Loucy (cell line): ENCODE measurements around the gene PCBD2.

Source experiments
- H2AFZ ChIP-seq: fragments of 200-600 bp; sonication (generic); 2 replicates; pipeline ENCODE4 v1.6.0; 2016; ENCODE audit warnings: antibody characterized with exemption, mild to moderate bottlenecking, low read length, moderate library complexity
- H3F3A ChIP-seq: fragments of 200-600 bp; 2 replicates; pipeline ENCODE4 v1.6.0; 2016; ENCODE audit warnings: antibody characterized with exemption, low read depth, mild to moderate bottlenecking
- H3K27me3 ChIP-seq: fragments of 200-600 bp; sonication (generic); 2 replicates; pipeline ENCODE4 v1.6.1; 2014; ENCODE audit warnings: low read length, mild to moderate bottlenecking; ENCODE audit not compliant: insufficient read depth, poor library complexity, severe bottlenecking
- H3K36me3 ChIP-seq: fragments of 200-600 bp; sonication (generic); 2 replicates; pipeline ENCODE4 v1.6.1; 2016; ENCODE audit warnings: low read length; ENCODE audit not compliant: insufficient read depth
- H3K4me1 ChIP-seq: fragments of 200-600 bp; sonication (generic); 2 replicates; pipeline ENCODE4 v1.5.1; 2014; ENCODE audit warnings: low read length, mild to moderate bottlenecking; ENCODE audit not compliant: insufficient read depth, poor library complexity, severe bottlenecking
- H3K4me2 ChIP-seq: fragments of 200-600 bp; sonication (generic); 2 replicates; pipeline ENCODE4 v1.6.0; 2014; ENCODE audit warnings: antibody characterized with exemption, low read length, low read depth, mild to moderate bottlenecking; ENCODE audit not compliant: poor library complexity, severe bottlenecking
- H3K4me3 ChIP-seq: fragments of 200-600 bp; sonication (generic); 2 replicates; pipeline ENCODE4 v1.5.1; 2014; ENCODE audit warnings: low read length, mild to moderate bottlenecking, mixed read lengths; ENCODE audit not compliant: poor library complexity, severe bottlenecking
- H3K79me2 ChIP-seq: fragments of 200-600 bp; sonication (generic); 2 replicates; pipeline ENCODE4 v1.6.1; 2014; ENCODE audit warnings: low read length; ENCODE audit not compliant: insufficient read depth
- H3K9ac ChIP-seq: fragments of 200-600 bp; sonication (generic); 2 replicates; pipeline ENCODE4 v1.6.0; 2014; ENCODE audit warnings: mild to moderate bottlenecking, low read depth, low read length, moderate library complexity; ENCODE audit not compliant: poor library complexity, severe bottlenecking
- H3K9me2 ChIP-seq: fragments of 200-600 bp; sonication (generic); replicated peaks from 2 replicates; pipeline ENCODE4 v1.6.1; 2016; ENCODE audit warnings: low read depth, low read length, mixed read lengths
- H3K9me3 ChIP-seq: fragments of 200-600 bp; sonication (generic); 2 replicates; pipeline ENCODE4 v1.6.1; 2014; ENCODE audit warnings: mild to moderate bottlenecking, antibody characterized with exemption, low read length, low read depth; ENCODE audit not compliant: insufficient read depth
- H4K20me1 ChIP-seq: fragments of 200-600 bp; sonication (generic); 2 replicates; pipeline ENCODE4 v1.6.0; 2014; ENCODE audit warnings: antibody characterized with exemption, low read length, mild to moderate bottlenecking; ENCODE audit not compliant: insufficient read depth, poor library complexity, severe bottlenecking
- CTCF ChIP-seq: fragments of 200-600 bp; sonication (generic); conservative IDR thresholded peaks from 2 replicates; pipeline ENCODE4 v1.5.1; 2014; ENCODE audit warnings: mild to moderate bottlenecking, antibody characterized with exemption, low read length
- EZH2phosphoT487 ChIP-seq: fragments of 200-600 bp; IDR thresholded peaks from 2 replicates; pipeline ENCODE4 v1.6.1; 2018; ENCODE audit warnings: antibody characterized with exemption, mild to moderate bottlenecking, moderate library complexity, borderline replicate concordance

PCBD2 gene

GRCh38 chr5:134932508-134932907, 27.6 kb downstream of the PCBD2 start:
- no peaks in the 10 kb centered on the region for H3F3A ChIP-seq
- no peaks in the 10 kb centered on the region for H4K20me1 ChIP-seq
- H3K4me3 ChIP-seq, result no peak overlapping the region
- no peaks in the 10 kb centered on the region for H3K4me1 ChIP-seq
- no peaks in the 10 kb centered on the region for H3K79me2 ChIP-seq
- no peak overlapping the region for H3K4me2 ChIP-seq
- no peaks in the 10 kb centered on the region for H3K9me3 ChIP-seq
- no peak overlapping the region for H2AFZ ChIP-seq
- H3K9ac ChIP-seq, result no peak overlapping the region
- H3K27me3 ChIP-seq, result no peaks in the 10 kb centered on the region
- H3K36me3 ChIP-seq, result peaks cover 9% of the 10 kb centered on the region; the same call in 1 of the 2 replicates
- no peaks in the 10 kb centered on the region for H3K9me2 ChIP-seq
- no peak for TF ChIP-seq EZH2phosphoT487
- no peak for TF ChIP-seq CTCF

GRCh38 chr5:134934202-134934601, 29.3 kb downstream of the PCBD2 start:
- H3K9me3 ChIP-seq, result no peaks in the 10 kb centered on the region
- no peaks in the 10 kb centered on the region for H3F3A ChIP-seq
- H4K20me1 ChIP-seq, result no peaks in the 10 kb centered on the region
- H2AFZ ChIP-seq, result no peak overlapping the region
- no peaks in the 10 kb centered on the region for H3K27me3 ChIP-seq
- no peak overlapping the region for H3K4me2 ChIP-seq
- H3K36me3 ChIP-seq, result peaks cover 9% of the 10 kb centered on the region; the same call in 1 of the 2 replicates
- TF ChIP-seq EZH2phosphoT487 (no peak), CTCF (no peak)
- no peaks in the 10 kb centered on the region for H3K4me1 ChIP-seq
- no peaks in the 10 kb centered on the region for H3K79me2 ChIP-seq
- no peaks in the 10 kb centered on the region for H3K9me2 ChIP-seq
- no peak overlapping the region for H3K4me3 ChIP-seq
- no peak overlapping the region for H3K9ac ChIP-seq

- Histone ChIP-seq H3K4me3 (no peak overlapping the region), H3K4me1 (no peaks in the 10 kb centered on the region), H3K9me2 (no peaks in the 10 kb centered on the region), H3F3A (no peaks in the 10 kb centered on the region), H4K20me1 (no peaks in the 10 kb centered on the region), H3K79me2 (no peaks in the 10 kb centered on the region), H3K9me3 (no peaks in the 10 kb centered on the region), H2AFZ (no peak overlapping the region), H3K36me3 (0 out of 2 replicates have a peak, but pooled peaks cover 4% of the 10 kb centered on the region), H3K27me3 (no peaks in the 10 kb centered on the region), H3K4me2 (no peak overlapping the region), H3K9ac (no peak overlapping the region)
- no peak for TF ChIP-seq EZH2phosphoT487
- no peak for TF ChIP-seq CTCF
These were observed 31.0 kb downstream of the PCBD2 start for GRCh38 chr5:134935711-134936602.
